Uterus (tissue), 2 donors: ENCODE results near the gene CALCR.

Experiments
- CTCF ChIP-seq, 4 experiments: fragments of 200-600 bp in 2 of 4; fragments of 450-650 bp in 2 of 4; sonication (generic) in 2 of 4; IDR thresholded peaks; one replicate each; pipeline ENCODE4 v1.5.1; 2016 to 2019; ENCODE audit warnings: antibody characterized with exemption in 4 of 4, mild to moderate bottlenecking in 2 of 4, moderate library complexity in 1 of 4
- POLR2A ChIP-seq, 2 donors: fragments of 450-650 bp; IDR thresholded peaks; one replicate each; pipeline ENCODE4 v1.6.1; 2016; ENCODE audit warnings: antibody characterized with exemption in 2 of 2, mild to moderate bottlenecking in 1 of 2, moderate library complexity in 1 of 2

- TF ChIP-seq CTCF (IDR thresholded peaks at IDR 0.05) (no peak), POLR2A (IDR thresholded peaks at IDR 0.05) (no peak)
Measured at GRCh38 chr7:93409324-93409723, 165.2 kb downstream of the CALCR start.
